ENCODE data around the gene COL9A1.

The COL9A1 gene

GRCh38 chr6:70285201-70285600, 17.7 kb downstream of the COL9A1 start:
- DNase-seq = no peak

- no peak for DNase-seq
Observed at GRCh38 chr6:70282919-70283461, 19.9 kb downstream of the COL9A1 start.

- DNase-seq = no peak
Observed at GRCh38 chr6:70282312-70282918, 20.5 kb downstream of the COL9A1 start.

- no peak for DNase-seq
Observed at GRCh38 chr6:70281923-70282311, 21.0 kb downstream of the COL9A1 start.

DNA sequence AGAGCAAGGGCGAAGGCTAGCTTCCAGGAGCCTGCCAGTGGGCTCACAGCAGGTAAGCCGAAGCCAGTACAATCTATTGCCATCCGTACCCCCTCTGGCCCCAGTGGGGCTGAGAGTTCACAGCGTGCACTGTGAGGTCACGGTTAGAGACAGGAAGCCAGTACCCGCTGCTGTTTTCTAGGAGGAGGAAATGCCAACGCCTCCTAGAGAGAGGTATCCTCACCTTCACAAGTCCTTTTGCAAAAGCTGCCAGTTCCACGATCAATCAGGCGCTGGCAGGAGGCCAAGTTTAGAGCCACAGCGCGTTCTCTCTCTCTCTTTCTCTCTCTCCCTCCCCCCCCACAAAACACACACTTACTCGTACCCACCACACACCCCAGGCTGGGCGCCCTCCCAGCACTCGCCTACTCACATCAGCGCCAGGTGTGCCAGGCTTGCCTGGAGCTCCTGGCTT, 22.5 kb downstream of the COL9A1 start:
- DNase-seq = no peak

- no peak for DNase-seq
Observed at GRCh38 chr6:70277470-70277869, 25.4 kb downstream of the COL9A1 start.

- no peak for DNase-seq
Observed at GRCh38 chr6:70274338-70274737, 28.5 kb downstream of the COL9A1 start.

GRCh38 chr6:70272071-70272470, 30.8 kb downstream of the COL9A1 start:
- no peak for DNase-seq

- no peak for DNase-seq
Observed at GRCh38 chr6:70270287-70271005, 32.4 kb downstream of the COL9A1 start.

GRCh38 chr6:70266142-70266541, 36.7 kb downstream of the COL9A1 start:
- DNase-seq = no peak

DNA sequence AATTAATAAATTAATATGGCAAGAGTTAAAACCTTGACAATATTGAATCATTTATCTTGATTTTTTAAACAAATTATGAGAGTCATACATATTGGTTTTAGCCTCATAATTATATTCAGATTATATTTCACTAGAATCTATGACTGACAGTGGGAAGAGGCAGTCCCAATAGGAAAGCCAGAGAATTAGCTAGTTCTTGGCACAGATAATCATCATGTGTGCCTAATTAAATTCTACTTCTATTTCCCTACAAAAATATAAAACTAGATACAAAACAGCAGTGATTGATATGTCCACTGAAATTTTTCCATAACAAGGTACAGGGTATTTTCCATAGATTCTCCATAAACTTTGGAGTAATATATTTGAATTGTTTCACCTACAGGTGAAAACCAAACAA, 38.6 kb downstream of the COL9A1 start:
- DNase-seq = no peak

DNA sequence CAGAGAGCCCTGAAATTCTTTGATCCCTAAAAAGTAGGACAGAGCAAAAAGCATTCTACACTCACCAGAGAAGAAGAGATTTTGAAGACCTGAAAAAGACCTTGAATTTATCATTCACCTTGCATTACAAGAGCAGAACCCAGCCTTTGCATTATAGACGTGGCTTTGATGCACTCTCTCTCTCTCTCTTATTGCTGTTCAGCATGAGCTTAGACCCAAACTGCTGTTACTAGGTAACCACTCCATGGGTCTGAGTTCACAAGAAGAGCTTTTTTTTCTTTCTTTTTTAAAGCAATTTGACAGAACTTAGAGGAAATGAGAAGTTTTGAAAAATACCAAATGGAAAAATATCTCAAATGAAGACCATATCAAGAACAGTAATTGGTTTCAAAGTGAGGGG, 44.4 kb downstream of the COL9A1 start:
- no peak for DNase-seq

- DNase-seq = no peak
Observed at GRCh38 chr6:70257768-70258273, 45.1 kb downstream of the COL9A1 start.

GRCh38 chr6:70254784-70255183, 48.1 kb downstream of the COL9A1 start:
- DNase-seq = no peak

DNA sequence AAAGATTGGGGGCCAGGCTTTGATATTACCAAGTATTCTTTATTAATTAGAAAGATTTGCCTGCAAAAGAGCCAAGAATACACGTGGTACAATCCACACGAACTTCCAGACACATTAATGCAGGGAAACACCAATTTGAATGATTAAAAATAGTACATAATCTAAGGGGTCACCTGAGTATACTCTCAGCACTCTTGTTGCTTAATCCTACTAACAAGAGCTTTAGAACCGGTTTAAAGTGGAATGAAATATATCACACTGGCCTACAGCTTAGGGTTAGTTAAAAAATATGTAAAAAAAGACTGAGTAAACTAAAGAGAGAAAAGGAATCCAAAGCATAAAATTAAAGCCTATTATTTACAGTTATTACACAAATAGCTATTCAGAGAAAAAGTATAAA, 49.0 kb downstream of the COL9A1 start:
- no peak for DNase-seq

DNA sequence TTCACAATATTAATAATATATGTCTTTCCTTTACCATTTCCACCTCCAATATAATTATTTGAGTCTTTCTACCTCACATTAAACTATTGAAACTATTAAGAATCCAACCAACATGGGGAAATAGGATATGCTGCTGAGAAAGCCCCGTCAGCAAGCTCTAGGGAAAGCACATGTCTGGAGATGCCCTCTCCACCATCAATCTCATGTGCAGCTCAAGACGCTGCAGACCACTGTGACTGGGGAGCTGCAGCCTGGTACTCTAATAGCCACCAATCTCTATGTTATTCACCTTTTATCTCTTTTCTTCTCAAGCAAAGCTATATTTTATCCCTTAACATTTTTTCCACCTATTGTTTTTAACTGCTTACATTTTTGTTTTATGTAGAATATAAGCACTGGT, 50.3 kb downstream of the COL9A1 start:
- no peak for DNase-seq

- no peak for DNase-seq
Observed at GRCh38 chr6:70246118-70246517, 56.8 kb downstream of the COL9A1 start.

GRCh38 chr6:70241991-70242420, 60.9 kb downstream of the COL9A1 start:
- DNase-seq = no peak

DNA sequence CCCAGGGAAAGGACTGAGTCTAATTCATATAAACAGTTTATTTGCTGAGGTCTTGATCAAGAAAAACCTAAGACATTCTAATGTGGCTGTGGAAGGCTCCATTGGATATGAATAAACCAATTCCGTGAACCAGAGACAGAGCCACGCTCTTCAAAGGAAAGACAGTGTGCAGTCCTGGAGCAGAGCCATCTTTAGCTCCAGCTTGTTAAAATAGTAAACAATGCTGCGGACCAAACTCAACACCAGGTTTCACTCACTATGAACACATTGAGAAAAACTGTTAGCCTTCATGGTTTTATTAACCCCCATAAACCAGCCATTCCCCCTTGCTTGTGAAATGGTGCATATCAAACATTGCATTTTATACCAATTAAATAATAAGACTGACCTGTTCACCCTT, 61.9 kb downstream of the COL9A1 start:
- DNase-seq = no peak

GRCh38 chr6:70236343-70236742, 66.5 kb downstream of the COL9A1 start:
- no peak for DNase-seq

DNA sequence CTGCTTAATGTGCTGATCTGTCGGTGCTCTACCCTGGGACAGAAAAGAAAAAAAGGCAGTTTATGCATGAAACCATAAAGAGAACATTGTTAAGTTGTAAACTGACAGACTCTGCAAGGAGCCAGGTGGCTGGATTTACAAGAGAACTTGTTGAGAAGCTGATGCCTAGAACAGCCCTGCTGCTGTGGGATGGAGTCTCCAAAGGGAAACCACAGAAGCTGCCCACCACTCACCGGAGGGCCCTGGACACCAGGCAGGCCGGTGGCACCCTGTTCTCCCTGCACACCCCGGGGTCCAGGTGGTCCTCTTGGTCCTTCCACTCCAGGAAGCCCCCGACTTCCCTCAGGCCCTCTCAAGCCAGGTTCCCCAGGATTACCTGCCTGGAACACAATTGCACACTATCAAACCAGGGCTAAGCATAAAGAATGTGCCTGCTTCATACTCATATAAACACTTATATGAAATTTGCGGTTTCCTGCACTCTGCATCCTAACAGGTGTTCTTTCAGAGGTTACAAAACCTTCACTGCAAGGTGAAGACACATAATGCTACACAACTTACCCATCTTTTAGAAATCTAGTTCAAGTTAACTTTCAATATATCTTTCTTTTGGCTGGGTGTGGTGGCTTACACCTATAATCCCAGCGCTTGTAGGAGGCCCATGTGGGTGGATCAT, 68.2 kb downstream of the COL9A1 start:
- no peak for DNase-seq

GRCh38 chr6:70231311-70231710, 71.6 kb downstream of the COL9A1 start:
- DNase-seq = no peak

GRCh38 chr6:70225055-70225454, 77.8 kb downstream of the COL9A1 start:
- no peak for DNase-seq

DNA sequence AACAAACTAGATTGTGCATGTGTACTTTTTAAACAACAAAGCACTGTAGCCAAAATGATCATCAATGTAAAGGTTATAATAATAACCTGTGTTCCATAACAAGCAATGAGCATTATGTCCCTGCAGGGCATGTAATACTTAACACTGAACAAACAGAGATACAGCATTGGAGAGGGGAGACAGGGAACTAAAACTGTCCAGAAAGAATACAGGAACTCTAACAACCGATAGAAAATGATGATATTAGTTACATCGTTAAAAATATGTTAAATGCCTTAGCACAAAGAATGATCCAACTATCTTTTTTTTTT, 80.5 kb downstream of the COL9A1 start:
- DNase-seq = no peak
